OCI-LY7 (cell line): ENCODE data around the gene ARSJ. TPM values are rescaled to one million over a fixed set of nuclear protein-coding genes. Genes with fewer than 3 reads are reported as not detected.

Experiments
- BruUV-seq: library from RNA; stranded (reverse); fragments of 400-500 nt; replicated peaks from 2 replicates; lab custom pipeline; 2021; lab: Mats Ljungman, UMichigan
- CTCF ChIA-PET: fragments of 300-600 bp; sonication (Branson Sonifier 250); formaldehyde crosslinking; loops from one replicate; lab custom pipeline; 2022; ENCODE audit warnings: antibody characterized with exemption; ENCODE audit not compliant: unreplicated experiment; lab: Charles Lee
- POLR2A ChIA-PET: fragments of 300-600 bp; sonication (Branson Sonifier 250); formaldehyde crosslinking; loops from one replicate; lab custom pipeline; 2022; ENCODE audit warnings: antibody characterized with exemption; lab: Charles Lee
- DNase-seq: peaks from one replicate; pipeline ENCODE4 v3.0.0-alpha.2; 2015; ENCODE audit warnings: low spot score
- H2AFZ ChIP-seq: fragments of 200-600 bp; sonication (generic), shearing (Covaris generic); 2 replicates; pipeline ENCODE4 v1.6.1; 2014; ENCODE audit warnings: mild to moderate bottlenecking, antibody characterized with exemption, low read length, moderate library complexity
- H3K27ac ChIP-seq: fragments of 200-600 bp; sonication (generic); 2 replicates; pipeline ENCODE4 v1.5.1; 2014; ENCODE audit warnings: mixed run types, low read depth, mild to moderate bottlenecking, moderate library complexity, low read length, inconsistent platforms; ENCODE audit not compliant: poor library complexity, severe bottlenecking
- H3K36me3 ChIP-seq: fragments of 200-600 bp; sonication (generic); 2 replicates; pipeline ENCODE4 v1.6.1; 2014; ENCODE audit warnings: mild to moderate bottlenecking, antibody characterized with exemption, low read length, moderate library complexity, mixed read lengths; ENCODE audit not compliant: insufficient read depth
- H3K4me1 ChIP-seq: fragments of 200-600 bp; sonication (generic); 2 replicates; pipeline ENCODE4 v1.5.1; 2014; ENCODE audit warnings: mild to moderate bottlenecking, low read length; ENCODE audit not compliant: insufficient read depth, poor library complexity, severe bottlenecking
- H3K4me2 ChIP-seq: fragments of 200-600 bp; sonication (generic); 2 replicates; pipeline ENCODE4 v1.6.1; 2014; ENCODE audit warnings: mild to moderate bottlenecking, low read length
- H3K4me3 ChIP-seq: fragments of 200-600 bp; sonication (generic); 2 replicates; pipeline ENCODE4 v1.5.1; 2014; ENCODE audit warnings: mild to moderate bottlenecking, low read depth, low read length; ENCODE audit not compliant: poor library complexity, severe bottlenecking
- H3K79me2 ChIP-seq: fragments of 200-600 bp; sonication (generic); 2 replicates; pipeline ENCODE4 v1.6.1; 2016; ENCODE audit warnings: low read depth, mild to moderate bottlenecking, low read length, moderate library complexity, mixed read lengths; ENCODE audit not compliant: insufficient read depth
- H3K9me2 ChIP-seq: fragments of 200-600 bp; sonication (generic); 2 replicates; pipeline ENCODE4 v1.6.1; 2016; ENCODE audit warnings: mild to moderate bottlenecking, low read length, mixed read lengths; ENCODE audit not compliant: insufficient read depth
- H3K9me3 ChIP-seq: fragments of 200-600 bp; sonication (generic); 2 replicates; pipeline ENCODE4 v1.6.1; 2014; ENCODE audit warnings: mild to moderate bottlenecking, mixed run types, low read length, mixed read lengths
- H4K20me1 ChIP-seq: fragments of 200-600 bp; sonication (generic); 2 replicates; pipeline ENCODE4 v1.6.1; 2014; ENCODE audit warnings: mild to moderate bottlenecking, antibody characterized with exemption, low read length, moderate library complexity, mixed read lengths; ENCODE audit not compliant: insufficient read depth
- CTCF ChIP-seq: fragments of 200-600 bp; sonication (generic); conservative IDR thresholded peaks from 2 replicates; pipeline ENCODE4 v1.5.1; 2014; ENCODE audit warnings: mild to moderate bottlenecking, antibody characterized with exemption, low read length, moderate library complexity, mixed read lengths
- EZH2phosphoT487 ChIP-seq: fragments of 200-600 bp; sonication (generic); IDR thresholded peaks from 2 replicates; pipeline ENCODE4 v1.6.1; 2018; ENCODE audit warnings: low read depth, borderline replicate concordance, mild to moderate bottlenecking, mixed run types, antibody characterized with exemption, low read length, moderate library complexity, mixed read lengths
- intact Hi-C: fragments of 100-400 bp; cut with micrococcal nuclease; formaldehyde crosslinking; loops from one replicate; pipeline ENCODE4 v1.10.0; 2022; ENCODE audit not compliant: unreplicated experiment
- total RNA-seq, 2 experiments: library from RNA; depleted of rRNA in 1 of 2; stranded (reverse); fragments of >200 nt in 1 of 2; shearing (Covaris generic) in 1 of 2; gene quantifications; 2 replicates each; pipeline ENCODE4 v1.2.3, GENCODE V29; 2014 to 2022

The ARSJ gene
- total RNA-seq, 2 experiments from 2014 or later, result not detected

GRCh38 chr4:113955948-113956347 lies 23.5 kb downstream of the ARSJ start:
- ChIA-PET POLR2A (interaction anchor here (1.0 to 2.0 kb wide), 3 partner anchors 8 to 27 kb away, joined by 3 to 5 read pairs (median 4); no protein-coding TSS in a partner anchor), CTCF (no interaction called here)
- Histone ChIP-seq H3K4me2 (no peak overlapping the region), H3K36me3 (no peaks in the 10 kb centered on the region), H4K20me1 (no peaks in the 10 kb centered on the region), H3K4me3 (no peak overlapping the region), H3K9me3 (no peaks in the 10 kb centered on the region), H3K27ac (no peak overlapping the region), H2AFZ (no peak overlapping the region), H3K4me1 (no peaks in the 10 kb centered on the region), H3K9me2 (no peaks in the 10 kb centered on the region), H3K79me2 (no peaks in the 10 kb centered on the region)
- intact Hi-C loops, result no loop called here
- DNase-seq, result no peak
- TF ChIP-seq EZH2phosphoT487 (no peak), CTCF (no peak)
- BruUV-seq, result no TSS peak

- TF ChIP-seq EZH2phosphoT487 (no peak), CTCF (no peak)
- H3K36me3 ChIP-seq, result no peaks in the 10 kb centered on the region
- no peak for DNase-seq
- no peaks in the 10 kb centered on the region for H3K4me1 ChIP-seq
- H3K4me3 ChIP-seq, result no peak overlapping the region
- ChIA-PET CTCF (no interaction called here), POLR2A (interaction anchor here (1.0 to 2.0 kb wide), 2 partner anchors 9 to 28 kb away, joined by 3 to 5 read pairs; no protein-coding TSS in a partner anchor)
- H3K4me2 ChIP-seq, result no peak overlapping the region
- H3K79me2 ChIP-seq, result no peaks in the 10 kb centered on the region
- no peaks in the 10 kb centered on the region for H3K9me3 ChIP-seq
- H3K9me2 ChIP-seq, result no peaks in the 10 kb centered on the region
- no peak overlapping the region for H3K27ac ChIP-seq
- intact Hi-C loops, result no loop called here
- no peak overlapping the region for H2AFZ ChIP-seq
- no TSS peak for BruUV-seq
- no peaks in the 10 kb centered on the region for H4K20me1 ChIP-seq
Observed at GRCh38 chr4:113955411-113955810, 24.0 kb downstream of the ARSJ start.

GRCh38 chr4:113953888-113954287 lies 25.6 kb downstream of the ARSJ start:
- Histone ChIP-seq H3K27ac (no peak overlapping the region), H3K9me3 (no peaks in the 10 kb centered on the region), H3K4me1 (no peaks in the 10 kb centered on the region), H3K4me3 (no peak overlapping the region), H3K36me3 (no peaks in the 10 kb centered on the region), H3K4me2 (no peak overlapping the region), H3K9me2 (no peaks in the 10 kb centered on the region), H4K20me1 (no peaks in the 10 kb centered on the region), H3K79me2 (no peaks in the 10 kb centered on the region), H2AFZ (no peak overlapping the region)
- CTCF ChIA-PET, result no interaction called here
- no peak for DNase-seq
- no peak for TF ChIP-seq CTCF
- TF ChIP-seq EZH2phosphoT487, result no peak
- BruUV-seq, result no TSS peak
- POLR2A ChIA-PET, result no interaction called here
- intact Hi-C loops, result loop anchor here (2.0 to 5.0 kb wide), 2 partner anchors 118 to 559 kb away; no protein-coding TSS in a partner anchor
